ENCODE measurements around the gene RNF214.
"Not testable (repeated sequence)": the region's sequence is repeated elsewhere in the genome, so short reads cannot be mapped to it uniquely, and the experiment has no call there.

RNF214 gene

DNA sequence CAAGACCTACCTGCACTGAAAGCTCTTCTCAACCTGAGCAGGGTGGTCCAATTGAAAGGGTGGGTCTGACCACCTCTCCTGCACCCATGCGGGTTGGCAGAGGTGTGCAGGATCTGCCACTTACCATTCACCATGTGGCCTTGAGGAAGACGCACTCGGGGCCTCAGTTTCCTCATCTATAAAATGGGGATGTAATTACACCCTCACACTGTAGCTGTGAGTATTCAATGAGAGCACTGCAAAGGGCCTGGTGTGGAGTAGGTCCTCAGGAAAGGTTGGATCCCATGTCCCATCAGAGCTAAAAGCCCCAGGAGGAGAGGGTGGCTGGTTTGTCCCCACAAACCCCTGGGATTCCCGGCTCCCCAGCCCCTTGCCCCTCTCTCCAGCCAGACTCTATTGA, 33.9 kb upstream of the RNF214 start:
- no peak for DNase-seq

DNA sequence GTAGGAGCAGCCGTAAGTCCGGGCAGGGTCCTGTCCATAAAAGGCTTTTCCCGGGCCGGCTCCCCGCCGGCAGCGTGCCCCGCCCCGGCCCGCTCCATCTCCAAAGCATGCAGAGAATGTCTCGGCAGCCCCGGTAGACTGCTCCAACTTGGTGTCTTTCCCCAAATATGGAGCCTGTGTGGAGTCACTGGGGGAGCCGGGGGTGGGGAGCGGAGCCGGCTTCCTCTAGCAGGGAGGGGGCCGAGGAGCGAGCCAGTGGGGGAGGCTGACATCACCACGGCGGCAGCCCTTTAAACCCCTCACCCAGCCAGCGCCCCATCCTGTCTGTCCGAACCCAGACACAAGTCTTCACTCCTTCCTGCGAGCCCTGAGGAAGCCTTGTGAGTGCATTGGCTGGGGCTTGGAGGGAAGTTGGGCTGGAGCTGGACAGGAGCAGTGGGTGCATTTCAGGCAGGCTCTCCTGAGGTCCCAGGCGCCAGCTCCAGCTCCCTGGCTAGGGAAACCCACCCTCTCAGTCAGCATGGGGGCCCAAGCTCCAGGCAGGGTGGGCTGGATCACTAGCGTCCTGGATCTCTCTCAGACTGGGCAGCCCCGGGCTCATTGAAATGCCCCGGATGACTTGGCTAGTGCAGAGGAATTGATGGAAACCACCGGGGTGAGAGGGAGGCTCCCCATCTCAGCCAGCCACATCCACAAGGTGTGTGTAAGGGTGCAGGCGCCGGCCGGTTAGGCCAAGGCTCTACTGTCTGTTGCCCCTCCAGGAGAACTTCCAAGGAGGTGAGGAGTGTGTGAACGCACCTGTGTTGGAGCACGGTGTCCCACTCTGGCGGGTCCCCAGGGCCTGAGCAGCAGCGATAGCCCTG, 33.2 kb upstream of the RNF214 start, which contains the start of gene TAGLN:
TSS of gene TAGLN (plus strand) at position 318 of the 863 bp plus-strand sequence. CDS start 3,644 bp downstream, outside the sequence.
- DNase-seq = no peak

DNA sequence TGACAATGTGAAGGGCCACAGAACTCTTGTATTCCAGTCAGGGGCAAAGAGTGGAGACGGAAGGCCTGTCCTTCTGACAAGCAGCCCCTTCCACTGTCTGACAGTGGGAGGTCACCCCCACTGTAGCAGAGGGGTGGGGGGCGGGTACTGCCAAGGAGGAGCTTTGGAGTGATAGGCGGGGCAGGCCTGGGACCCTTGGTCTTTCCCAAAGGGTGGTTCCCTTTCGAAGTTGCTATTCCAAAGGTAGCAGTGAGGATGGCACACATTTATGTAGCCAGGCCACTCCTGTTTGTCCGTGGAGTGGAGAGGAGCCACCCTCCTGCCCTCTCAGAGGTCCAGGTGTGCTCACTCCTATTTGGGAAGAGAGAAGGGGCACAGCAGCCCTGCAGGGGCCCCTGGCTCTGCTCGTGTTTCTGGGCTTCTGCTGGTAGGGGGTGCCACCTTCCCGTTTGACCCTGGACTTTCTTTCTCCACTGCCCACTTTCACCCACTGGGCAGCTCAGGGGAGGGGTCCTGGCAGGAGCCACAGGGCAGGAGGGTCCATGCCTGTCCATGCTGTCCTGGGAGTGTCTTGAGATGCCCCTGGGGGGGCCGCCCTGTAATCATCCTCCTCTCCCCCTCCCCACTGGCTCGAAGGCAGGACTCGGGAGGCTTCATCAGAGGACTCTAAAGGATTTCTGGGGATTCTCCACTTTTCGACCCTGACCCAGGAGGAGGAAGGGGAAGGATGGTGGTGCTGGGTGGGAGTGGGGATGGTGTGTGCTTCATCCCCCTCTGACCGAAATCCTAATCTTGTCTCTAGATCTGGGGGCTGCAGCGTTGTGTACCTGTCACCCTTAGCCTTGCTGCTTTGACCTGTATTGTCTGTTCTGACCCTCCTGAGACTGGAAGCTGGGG, 32.3 kb upstream of the RNF214 start:
- DNase-seq = no peak

DNA sequence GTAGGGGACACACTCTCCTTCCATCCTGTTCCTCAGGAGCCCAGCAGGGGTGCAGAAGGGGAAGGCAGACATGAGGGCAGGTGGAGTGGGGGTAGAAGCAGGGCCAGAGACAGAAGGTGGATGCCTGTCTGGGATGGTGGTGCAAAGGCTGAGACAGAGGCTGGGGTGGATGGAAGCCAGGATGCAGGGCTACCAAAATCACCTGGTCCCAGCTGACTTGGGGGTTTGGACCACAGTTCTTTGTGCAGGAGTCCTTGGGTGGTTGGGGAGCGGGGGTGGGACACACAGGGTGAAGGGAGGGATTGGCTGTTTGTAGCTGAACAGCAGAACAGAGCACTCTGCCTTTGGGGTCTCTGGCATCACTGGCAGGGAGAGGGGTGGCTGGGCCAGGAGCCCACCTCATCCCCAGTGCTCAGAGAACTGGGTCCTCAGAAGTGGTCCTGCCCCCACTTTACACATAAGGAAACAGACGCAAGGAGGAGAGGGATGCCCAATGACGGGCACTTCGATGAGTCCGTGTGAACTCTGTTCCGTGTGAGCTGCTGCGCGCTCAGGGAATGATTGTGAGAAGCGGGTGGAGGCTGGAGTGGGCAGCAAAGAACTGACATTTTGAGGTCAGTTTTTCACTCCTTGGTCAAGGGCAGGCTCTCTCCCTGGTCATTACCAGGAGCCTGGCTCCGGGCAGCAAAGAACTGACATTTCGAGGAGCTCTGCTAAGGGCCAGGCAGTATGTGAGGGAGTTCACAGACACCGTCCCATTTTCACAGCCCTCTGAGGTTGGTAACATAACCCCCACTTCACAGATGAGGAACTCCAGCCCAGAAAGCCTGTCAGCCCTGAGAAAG, 31.4 kb upstream of the RNF214 start:
- DNase-seq = no peak

DNA sequence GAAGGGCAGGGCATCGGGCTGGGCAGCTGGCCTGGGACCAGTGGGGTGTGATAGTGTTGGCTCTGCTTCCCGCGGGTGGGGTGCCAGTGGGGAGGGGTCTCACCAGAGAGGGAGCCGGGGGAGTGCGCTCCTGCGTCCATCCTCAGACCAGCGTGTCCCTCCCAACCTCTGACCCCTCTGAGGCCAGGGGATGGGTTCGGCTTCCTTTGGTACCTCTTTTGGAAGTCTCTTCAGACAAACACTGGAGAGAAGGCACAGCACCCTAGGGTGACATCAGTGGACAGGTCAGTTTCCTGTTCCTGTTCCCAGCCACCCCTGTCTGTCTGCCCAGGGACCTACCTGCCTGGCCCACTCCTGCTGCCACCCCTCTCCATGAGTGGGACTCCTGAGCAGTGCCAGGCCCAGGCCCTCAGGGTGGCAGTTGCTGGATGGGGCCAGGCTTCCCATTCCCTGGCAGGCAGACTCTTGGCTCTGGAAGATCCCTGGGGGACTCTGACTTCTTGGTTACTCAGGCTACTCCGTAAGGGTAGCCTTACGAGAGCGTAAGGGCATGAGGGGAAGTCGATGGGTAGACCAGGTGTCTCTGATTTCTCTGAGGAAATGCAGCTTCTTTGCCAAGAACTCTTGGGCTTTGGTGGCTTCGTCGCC, 30.7 kb upstream of the RNF214 start:
- no peak for DNase-seq

DNA sequence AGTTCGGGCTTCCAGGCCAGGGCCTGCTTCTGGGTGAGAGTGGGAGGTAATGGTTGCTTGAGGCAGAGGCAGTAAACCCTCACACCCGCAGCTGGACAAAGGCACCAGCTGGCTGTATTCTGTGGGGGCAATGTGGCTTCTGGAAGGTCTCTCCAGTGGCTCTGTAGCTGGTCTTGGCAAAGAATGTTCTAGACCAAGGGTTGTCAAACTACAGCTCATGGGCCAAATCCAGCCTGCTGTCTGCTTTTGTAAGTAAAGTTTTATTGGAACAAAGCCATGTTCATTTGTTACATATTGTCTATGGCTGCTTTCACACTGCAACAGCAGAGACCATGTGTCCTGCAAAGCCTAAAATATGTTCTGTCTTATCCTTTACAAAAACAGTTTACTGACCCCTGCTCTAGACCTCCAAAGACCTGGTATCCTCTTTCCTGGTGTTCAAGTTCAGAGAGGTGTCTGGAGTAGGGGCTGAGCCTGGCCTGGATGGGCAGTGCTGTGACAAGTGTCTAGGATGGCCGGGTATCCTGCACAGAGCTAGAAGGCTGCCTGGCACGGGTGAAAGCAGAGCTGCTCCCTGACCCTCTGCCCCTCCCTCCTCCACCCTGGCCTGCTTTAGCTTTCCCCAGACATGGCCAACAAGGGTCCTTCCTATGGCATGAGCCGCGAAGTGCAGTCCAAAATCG, 29.9 kb upstream of the RNF214 start:
- no peak for DNase-seq

DNA sequence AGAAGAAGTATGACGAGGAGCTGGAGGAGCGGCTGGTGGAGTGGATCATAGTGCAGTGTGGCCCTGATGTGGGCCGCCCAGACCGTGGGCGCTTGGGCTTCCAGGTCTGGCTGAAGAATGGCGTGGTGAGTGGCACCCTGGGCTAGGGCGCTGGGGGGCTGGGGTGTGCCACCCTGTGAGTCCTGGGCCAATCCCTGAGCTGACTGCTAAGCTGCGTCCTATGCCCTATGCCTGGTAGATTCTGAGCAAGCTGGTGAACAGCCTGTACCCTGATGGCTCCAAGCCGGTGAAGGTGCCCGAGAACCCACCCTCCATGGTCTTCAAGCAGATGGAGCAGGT, 29.4 kb upstream of the RNF214 start:
- no peak for DNase-seq

DNA sequence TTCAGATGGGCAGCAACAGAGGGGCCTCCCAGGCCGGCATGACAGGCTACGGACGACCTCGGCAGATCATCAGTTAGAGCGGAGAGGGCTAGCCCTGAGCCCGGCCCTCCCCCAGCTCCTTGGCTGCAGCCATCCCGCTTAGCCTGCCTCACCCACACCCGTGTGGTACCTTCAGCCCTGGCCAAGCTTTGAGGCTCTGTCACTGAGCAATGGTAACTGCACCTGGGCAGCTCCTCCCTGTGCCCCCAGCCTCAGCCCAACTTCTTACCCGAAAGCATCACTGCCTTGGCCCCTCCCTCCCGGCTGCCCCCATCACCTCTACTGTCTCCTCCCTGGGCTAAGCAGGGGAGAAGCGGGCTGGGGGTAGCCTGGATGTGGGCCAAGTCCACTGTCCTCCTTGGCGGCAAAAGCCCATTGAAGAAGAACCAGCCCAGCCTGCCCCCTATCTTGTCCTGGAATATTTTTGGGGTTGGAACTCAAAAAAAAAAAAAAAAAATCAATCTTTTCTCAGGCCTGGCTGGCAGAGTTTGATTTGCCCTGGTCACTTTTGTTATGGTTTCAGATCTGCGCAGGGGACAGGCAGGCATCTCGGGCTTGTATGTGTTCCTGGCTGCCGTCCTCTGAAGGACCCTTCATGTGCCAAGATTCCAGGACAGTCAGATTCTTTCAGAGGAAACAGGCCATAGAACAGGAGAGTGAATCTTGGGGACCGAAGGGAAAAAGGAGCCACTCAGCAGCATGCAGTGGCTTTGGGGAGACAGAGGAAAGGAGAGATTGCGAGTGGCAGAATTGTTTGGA, 28.0 kb upstream of the RNF214 start:
- no peak for DNase-seq

DNA sequence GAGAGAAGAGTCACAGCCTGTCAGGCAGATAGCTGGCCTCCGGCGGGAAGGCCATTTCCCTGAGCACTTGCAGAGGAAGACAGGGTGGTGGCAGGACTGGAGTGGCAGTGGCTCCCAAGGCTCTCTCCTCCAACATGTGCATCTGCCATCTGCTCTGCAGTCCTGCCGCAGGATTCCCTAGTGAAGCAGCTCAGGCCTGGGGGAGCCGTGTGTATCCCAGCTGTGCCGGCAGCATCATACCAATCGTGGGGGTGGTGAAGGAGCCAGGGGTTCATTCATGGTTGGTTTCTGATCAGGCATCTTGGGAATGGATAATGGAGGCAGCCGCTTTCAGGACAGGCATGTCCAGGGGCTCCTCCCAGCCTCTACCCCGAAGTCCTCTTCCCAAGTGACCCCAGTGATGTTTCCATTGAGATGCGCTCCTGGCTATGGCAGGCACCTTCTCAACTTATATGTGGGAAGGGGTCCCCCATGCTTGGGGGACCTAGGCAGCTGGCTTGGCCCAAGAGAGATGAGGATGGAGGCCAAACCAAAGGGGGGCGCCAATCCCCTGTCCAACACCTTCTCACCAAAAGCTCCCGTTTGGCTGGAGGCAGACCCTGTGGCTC, 27.2 kb upstream of the RNF214 start:
- no peak for DNase-seq

DNA sequence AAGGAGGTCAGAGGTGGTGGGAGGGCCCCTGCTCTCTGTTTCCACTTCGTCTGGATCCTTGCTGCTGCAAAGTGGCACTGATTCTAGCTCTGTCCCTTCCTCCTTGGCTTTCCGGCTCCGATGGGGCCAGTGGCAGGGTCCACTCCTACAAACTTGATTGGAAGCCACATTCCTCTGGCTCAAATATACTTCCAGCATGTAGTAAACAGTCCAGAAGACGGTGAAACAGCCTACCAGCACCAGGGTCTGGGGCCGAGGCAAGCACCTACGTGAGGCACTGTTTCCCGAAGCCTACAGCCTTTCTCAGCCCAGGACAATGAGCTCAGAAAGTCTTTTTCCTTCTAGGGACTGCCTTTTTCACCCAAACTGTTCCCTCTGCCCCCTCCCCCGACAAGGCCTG, 26.4 kb upstream of the RNF214 start:
- DNase-seq = not testable (repeated sequence)

DNA sequence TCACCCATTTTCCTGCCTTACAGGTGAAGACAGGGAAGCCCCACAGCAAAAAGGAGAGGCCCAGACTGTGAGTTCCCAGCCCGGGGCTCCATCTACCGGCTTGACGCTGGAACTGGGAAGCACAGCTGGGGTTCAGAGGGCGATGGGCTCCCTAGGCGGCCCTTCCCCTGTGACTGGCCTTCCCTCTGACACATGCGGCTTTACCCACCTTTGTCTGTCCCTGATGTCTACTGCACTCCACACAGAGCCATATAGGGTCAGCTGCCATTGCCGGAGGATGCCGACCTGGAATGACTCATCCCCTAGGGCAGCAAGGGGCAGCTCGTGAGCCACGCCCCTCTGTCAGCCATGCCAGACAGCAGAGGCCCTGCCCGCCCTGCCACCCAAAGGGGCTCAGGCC, 25.6 kb upstream of the RNF214 start:
- DNase-seq = not testable (repeated sequence)

DNA sequence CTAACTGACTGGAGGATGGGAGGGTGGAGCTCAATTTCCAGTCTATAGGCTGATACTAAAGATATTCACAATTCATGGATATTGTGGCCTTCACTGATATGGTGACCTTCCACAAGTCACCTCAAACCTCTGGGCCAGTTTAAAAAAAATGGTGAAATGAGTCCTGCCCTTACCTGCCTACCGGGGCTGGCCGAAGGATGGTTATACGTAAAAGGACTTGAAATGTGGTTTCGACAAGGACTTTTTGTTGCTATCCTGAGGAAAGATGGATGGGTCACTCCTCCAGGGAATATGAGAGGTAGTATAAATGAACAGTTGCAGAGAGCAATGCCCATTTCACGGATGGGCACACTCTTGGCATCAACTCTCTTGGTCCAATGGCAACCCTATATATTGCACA, 25.0 kb upstream of the RNF214 start:
- not testable (repeated sequence) for DNase-seq

DNA sequence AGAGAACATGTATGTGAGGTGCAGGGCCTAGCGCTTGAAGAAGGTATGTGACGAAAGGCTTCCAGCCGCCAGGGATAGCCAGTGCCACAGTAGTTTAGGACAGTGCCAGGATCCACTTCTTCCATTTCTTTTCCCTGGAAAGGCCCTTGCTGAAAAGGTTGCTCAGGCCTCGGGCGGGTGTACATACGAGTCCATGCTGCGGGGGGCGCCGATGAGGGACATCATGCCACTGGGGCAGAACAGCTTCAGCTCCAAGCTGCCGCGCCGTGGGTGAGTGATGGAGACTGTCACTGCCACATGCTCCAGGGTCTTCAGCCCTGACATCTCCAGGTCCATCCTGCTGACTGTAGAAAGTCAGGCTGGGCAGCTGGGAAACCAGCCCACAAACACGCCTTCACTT, 23.8 kb upstream of the RNF214 start:
- not testable (repeated sequence) for DNase-seq

DNA sequence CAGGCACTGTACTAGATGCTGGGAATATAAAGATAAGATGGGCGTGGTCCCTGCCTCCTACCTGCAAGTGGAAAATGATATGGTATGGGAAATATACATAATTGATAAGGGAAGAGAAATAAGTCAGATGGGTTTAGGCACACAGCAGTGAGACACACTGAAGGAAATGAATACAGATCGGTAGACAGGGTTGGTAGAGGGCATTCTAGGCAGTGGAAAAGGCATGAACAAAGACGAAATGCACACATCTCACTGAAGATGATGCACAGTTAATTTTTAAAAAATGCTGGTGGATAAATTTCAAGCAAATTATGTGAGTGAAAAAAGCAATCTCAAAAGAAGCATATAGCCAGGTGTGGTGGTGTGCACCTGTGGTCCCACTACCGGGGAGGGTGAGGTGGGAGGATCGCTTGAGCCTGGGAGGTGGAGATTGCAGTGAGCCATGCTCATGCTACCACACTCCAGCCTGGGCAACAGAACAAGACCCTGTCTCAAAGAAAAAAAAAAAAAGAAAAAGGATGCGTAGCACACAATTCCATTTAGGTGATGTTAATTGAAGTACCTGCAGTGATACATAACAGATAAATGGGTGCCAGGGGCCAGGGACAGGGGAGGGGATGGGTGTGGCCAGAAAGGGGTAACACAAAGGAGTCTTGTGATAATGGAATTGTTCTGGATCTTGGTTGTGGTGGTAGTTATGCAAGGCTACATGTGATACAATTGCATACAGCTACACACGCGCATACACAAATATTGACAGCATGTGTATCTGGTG, 22.9 kb upstream of the RNF214 start:
- not testable (repeated sequence) for DNase-seq

DNA sequence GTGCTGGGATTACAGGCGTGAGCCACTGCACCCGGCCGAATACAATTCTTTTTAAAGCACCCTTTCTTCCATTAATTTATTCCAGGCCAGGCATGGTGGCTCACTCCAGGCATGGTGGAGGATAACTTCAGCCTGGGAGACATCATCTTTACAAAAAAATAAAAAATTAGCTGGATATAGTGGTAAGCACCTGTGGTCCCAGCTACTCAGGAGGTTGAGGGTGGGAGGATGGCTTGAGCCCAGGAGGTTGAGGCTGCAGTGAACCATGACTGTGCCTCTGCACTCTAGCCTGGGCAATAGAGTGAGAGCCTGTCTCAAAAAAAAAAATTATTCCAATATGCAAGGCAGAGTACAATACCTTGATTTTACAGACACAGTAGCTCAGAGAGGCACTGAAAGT, 21.9 kb upstream of the RNF214 start:
- no peak for DNase-seq

DNA sequence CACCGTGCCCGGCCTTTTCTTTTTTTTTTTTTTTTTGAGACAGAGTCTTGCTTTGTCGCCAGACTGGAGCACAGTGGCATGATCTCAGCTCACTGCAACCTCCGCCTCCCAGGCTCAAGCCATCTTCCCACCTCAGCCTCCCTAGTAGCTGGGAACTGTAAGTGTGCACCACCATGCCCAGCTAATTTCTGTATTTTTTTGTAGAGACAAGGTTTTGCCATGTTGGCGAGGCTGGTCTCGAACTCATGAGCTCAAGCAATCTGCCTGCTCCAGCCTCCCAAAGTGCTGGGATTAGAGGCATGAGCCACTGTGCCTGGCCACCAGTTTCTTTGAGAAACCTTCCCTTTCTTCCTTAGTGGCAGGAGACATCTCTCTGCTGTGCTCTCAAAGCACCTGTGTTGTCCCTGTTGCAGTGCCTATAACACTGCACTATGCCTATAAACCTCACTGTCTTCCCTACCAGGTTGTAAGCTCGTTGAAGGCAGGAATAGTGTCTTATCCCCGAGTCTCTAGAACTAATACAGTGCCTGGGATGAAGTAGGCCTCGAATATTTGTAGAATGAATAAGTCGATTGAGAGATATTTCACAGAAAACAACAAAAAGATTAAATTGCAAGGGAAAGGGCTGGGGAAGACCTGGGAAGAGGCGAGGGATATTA, 19.6 kb upstream of the RNF214 start:
- no peak for DNase-seq

DNA sequence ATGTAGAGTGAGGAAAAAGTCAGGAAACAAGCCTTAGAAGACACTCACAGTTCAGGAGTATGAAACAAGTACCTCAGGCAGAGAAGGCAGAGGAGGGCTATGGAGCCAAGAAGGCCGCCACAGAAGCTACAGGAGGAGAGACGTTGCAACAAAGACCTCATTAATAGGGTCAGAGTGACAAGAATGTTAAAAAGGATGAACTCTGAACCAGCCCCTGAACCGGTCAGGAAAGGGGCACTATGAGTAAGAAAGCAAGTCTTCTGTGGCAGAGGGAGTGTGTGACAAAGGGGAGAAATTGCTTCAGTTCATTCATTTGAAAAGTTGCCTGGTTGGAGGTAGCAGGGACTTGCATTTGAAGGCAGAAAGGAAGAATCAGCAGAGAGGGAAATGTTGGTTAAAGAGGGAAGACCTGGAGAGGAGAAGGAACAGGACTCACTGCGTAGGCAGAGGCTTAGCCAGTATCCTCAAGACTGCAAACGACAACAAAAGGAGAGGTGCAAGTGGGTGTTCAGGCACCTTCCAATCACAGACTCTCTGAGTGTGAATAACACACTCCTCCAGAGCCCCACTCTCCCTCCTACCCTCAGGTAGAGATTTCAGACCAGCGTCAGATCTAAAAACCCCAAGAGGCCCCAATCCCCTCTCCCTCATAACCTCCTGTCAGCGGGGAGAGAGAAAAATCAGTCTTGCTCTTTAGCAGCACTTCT, 17.9 kb upstream of the RNF214 start:
- no peak for DNase-seq

All from activated T-cell treated with anti-CD3 and anti-CD28 coated beads, Interleukin-2, amount 50 U/mL, for 1 hour (primary cell).